ENCODE data around the gene SLC18A3.

DNA sequence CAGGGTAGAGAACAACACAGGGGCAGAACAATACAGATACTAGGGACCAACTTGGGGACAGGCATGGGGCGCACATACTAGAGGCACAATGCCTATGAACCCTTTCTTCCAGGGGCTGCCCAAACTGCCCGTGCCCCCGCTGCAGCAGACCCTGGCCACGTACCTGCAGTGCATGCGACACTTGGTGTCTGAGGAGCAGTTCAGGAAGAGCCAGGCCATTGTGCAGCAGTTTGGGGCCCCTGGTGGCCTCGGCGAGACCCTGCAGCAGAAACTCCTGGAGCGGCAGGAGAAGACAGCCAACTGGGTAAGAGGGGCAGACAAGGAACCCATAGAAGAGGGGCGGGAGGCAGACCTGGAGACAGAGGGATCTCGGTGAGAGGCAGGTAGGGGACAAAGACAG is 9.5 kb downstream of the SLC18A3 start:
- no peak for TF ChIP-seq CTCF (IDR thresholded peaks at IDR 0.05)
- no peak for TF ChIP-seq POLR2AphosphoS5 (IDR thresholded peaks at IDR 0.05)

Measured in sigmoid colon (tissue), 4 donors.